ENCODE data around the gene TMEM150A. TPM values are rescaled to one million over a fixed set of nuclear protein-coding genes. Genes with fewer than 3 reads are reported as not detected.

TMEM150A gene
- total RNA-seq, 2 donors from 2014 or later = 12.7 to 14.9 TPM

DNA sequence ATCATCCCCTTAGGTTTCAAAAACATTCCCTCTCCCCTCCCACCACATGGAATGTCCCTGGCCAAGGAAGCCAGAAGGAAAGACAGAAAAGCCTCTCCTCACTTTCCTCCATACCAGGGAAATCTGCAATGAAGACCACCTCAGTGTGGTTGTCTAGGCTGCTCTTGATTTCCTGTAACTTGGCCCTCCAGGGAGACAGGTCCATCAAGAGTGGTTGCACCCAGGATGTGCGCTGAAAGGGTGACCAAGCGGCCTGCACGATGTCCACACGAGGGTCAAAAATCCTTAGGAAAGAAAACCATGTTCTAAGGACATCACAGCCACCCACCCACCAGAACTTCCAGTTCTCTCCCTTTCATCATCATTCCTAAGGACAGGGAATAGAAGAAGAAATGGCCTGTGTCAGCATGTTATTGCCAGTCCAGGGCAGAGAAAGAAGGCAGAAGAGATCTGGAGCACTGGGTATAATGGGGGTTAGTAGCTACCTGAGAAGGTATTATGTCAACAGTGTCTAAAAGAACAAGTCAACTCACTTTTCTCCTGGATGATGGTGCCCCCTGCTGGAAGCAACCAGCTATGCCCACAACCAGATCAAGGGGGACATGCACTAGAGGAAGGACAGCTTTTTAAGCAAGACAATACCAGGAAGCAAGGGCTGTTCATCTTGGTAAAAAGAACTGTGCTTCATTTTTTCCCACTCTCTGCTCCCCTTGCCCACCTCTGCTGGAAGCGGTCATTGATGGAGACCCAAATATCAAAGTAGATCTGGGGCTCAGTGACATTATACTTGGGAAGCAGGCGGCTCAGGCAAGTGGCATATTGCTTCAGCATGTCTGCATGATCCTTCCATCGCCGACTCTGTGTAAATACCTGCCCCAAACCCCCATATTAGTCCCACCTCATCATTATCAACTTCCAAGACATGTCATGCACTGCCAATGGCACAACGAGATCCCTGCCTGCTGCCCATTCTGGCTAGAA, 50.5 kb downstream of the TMEM150A start:
- ATAC-seq (peak; percentile 51 to 70), DNase-seq (peak; percentile 71)
- intact Hi-C loops (cut with DNase I) = loop anchor here in 1 of 2 donors (1.0 kb wide), 1 partner anchor 132 kb away; no protein-coding TSS in a partner anchor

- intact Hi-C loops (cut with DNase I) = no loop called here
- DNase-seq = no peak
- no peak for ATAC-seq
Observed at GRCh38 chr2:85550486-85550885, 52.0 kb downstream of the TMEM150A start.

DNA sequence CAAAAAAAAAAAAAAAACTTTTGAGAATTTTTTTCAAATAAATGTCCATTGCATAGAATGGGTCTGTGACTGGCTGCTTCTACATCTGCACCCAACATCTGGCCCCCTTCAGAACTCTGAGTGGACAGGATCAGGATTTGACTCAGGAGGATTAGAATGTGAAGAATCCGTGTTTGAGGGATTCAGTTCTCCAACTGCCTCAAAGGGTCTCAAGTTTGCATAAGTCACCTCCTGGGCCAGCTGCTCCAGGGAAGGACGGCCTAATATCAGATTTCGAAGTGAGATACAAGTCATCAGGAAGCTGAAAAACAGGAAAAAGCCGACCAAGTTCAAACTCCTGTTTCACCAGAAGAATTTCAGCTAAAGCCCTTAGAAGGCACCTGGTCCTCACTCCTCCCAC, 52.7 kb downstream of the TMEM150A start:
- no peak for ATAC-seq
- intact Hi-C loops (cut with DNase I) = loop anchor here in 1 of 2 donors (2.0 kb wide), 1 partner anchor 129 kb away; no protein-coding TSS in a partner anchor
- DNase-seq = no peak

DNA sequence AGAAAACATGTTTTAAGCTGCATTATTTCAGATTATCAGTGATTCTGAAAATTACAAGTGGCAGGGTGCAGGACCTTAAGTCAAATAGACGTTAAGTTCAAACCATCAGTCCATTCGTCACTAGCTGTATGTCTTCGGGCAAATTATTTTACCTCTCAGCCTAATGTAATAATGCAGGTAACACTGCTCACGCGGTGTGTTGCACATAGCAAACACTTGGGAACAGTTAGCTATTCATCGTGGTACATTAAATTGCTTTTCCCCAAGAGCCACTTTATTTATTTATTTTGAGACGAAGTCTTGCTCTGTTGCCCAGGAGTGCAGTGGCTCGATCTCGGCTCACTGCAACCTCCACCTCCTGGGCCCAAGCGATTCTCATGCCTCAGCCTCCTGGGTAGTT, 53.4 kb downstream of the TMEM150A start:
- ATAC-seq (no peak), DNase-seq (no peak)
- intact Hi-C loops (cut with DNase I) = loop anchor here in 1 of 2 donors (2.0 kb wide), 1 partner anchor 128 kb away; no protein-coding TSS in a partner anchor

DNA sequence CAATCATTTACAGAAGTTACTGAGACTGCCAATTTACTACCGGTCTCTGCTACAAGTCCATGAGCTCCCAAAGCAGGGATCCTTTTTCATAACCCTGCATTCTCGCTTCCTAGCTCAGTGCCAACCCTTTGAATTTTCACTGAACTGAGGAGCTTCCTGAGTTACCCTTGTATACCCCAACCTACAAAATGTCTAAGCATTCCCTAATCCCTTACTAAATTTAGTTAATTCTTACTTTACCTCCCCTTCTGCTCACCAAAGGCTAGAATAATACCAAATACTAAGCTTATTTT, 53.9 kb downstream of the TMEM150A start:
- ATAC-seq (no peak), DNase-seq (no peak)
- intact Hi-C loops (cut with DNase I) = loop anchor here in 1 of 2 donors (2.0 kb wide), 1 partner anchor 128 kb away; no protein-coding TSS in a partner anchor

Other genes starting within 250 kb of the TMEM150A start
- 10 to 100 TPM; 79.9 to 84.0 TPM for gene RETSAT, start 248.2 kb downstream of the TMEM150A start, total RNA-seq
- gene ELMOD3, start 247.9 kb downstream of the TMEM150A start, total RNA-seq = 10 to 100 TPM; 15.4 to 22.1 TPM
- 10 to 100 TPM; 13.6 to 20.3 TPM for gene CAPG, start 192.3 kb downstream of the TMEM150A start, total RNA-seq
- gene SH2D6, start 184.0 kb downstream of the TMEM150A start, total RNA-seq = under 1 TPM; 0.29 to 0.37 TPM
- 100 to 1,000 TPM; 107 to 389 TPM for gene MAT2A, start 63.5 kb downstream of the TMEM150A start, total RNA-seq
- gene GGCX, start 41.2 kb downstream of the TMEM150A start, total RNA-seq = 10 to 100 TPM; 34.0 to 37.3 TPM
- gene VAMP8, start 25.1 kb downstream of the TMEM150A start, total RNA-seq = 10 to 100 TPM; 30.3 to 54.8 TPM
- 10 to 100 TPM; 84.7 to 91.4 TPM for gene VAMP5, start 18.3 kb downstream of the TMEM150A start, total RNA-seq
- 10 to 100 TPM; 86.5 to 97.1 TPM for gene RNF181, start 7.0 kb downstream of the TMEM150A start, total RNA-seq
- 10 to 100 TPM; 21.3 to 22.4 TPM for gene C2orf68, start 9.4 kb upstream of the TMEM150A start, total RNA-seq
- gene USP39, start 13.5 kb upstream of the TMEM150A start, total RNA-seq = 10 to 100 TPM; 26.6 to 32.3 TPM
- gene SFTPB, start 65.5 kb upstream of the TMEM150A start, total RNA-seq = under 1 TPM; 0.12 to 0.44 TPM
- gene GNLY, start 91.7 kb upstream of the TMEM150A start, total RNA-seq = 1 to 10 TPM in 1 of 2 donors, under 1 TPM in 1; 0.52 to 2.8 TPM
- gene ATOH8, start 151.3 kb upstream of the TMEM150A start, total RNA-seq = 10 to 100 TPM; 23.4 to 29.1 TPM

All from left cardiac atrium (tissue), 4 donors.